Measurements from ENCODE around the gene RTN4R. TPM values are rescaled to one million over a fixed set of nuclear protein-coding genes. Genes with fewer than 3 reads are reported as not detected.

RTN4R gene
- total and polyA plus RNA-seq, 2 of the 8 experiments (the other 6 are each of a cell fraction or from before 2014, with no cell fraction given), result 21.8 to 41.3 TPM

DNA sequence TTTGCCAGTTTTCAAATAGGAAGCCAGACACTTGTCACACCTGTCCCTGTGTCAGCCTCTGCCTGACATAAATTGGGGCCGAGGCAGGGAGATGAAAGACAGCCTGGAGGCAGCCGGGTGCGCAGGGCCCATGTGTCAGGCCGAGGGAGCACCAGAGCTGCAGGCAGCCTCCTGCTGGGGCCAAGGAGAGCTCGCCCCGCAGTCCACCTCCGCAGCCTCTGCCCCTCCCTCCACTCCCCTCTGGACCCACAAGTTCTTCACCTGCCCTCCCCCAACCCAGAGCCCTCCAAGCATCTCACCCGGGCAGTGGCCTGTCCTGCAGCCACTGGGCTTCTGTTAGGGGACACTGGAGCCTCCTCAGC, 8.8 kb downstream of the RTN4R start:
- no peak overlapping the region for H2BK5ac ChIP-seq (ENCODE audit: low read depth, low read length)
- peaks cover 7 to 12% of the 10 kb centered on the region in 2 experiments for H4K20me1 ChIP-seq (replicated peaks in 1 of 2; ENCODE audit: control insufficient read depth in 1 of 2, insufficient read depth in 2 of 2, low read length in 2 of 2)
- H3K9me3 ChIP-seq (ENCODE audit: insufficient read depth in 2 of 2, low read depth in 1 of 2, low read length in 1 of 2), result no peaks in the 10 kb centered on the region
- H3K79me1 ChIP-seq (ENCODE audit: low read depth, low read length), result peaks cover 7% of the 10 kb centered on the region
- no peak overlapping the region for H4K91ac ChIP-seq (replicated peaks; ENCODE audit: insufficient read length, low read length)
- H3K27me3 ChIP-seq (replicated peaks in 1 of 4; ENCODE audit: control insufficient read depth in 3 of 4, extremely low read depth in 1 of 4, insufficient read depth in 3 of 4, low read length in 3 of 4), result no peaks in the 10 kb centered on the region
- H3K4me1 ChIP-seq (replicated peaks in 1 of 4; ENCODE audit: control insufficient read depth in 3 of 4, insufficient read depth in 4 of 4, low read length in 3 of 4), result no peaks in the 10 kb centered on the region
- no peak overlapping the region for H2AK5ac ChIP-seq (ENCODE audit: low read depth, low read length)
- no peak overlapping the region for H2BK120ac ChIP-seq (replicated peaks; ENCODE audit: low read depth, low read length)
- no peak overlapping the region for H3K14ac ChIP-seq (ENCODE audit: insufficient read length)
- CTCF ChIA-PET (ENCODE audit: partially characterized antibody), result interaction anchor here (0.8 to 3.8 kb wide), 12 partner anchors 9 to 227 kb away, joined by 3 to 31 read pairs (median 10); no protein-coding TSS in a partner anchor
- no peak overlapping the region for H3K4me3 ChIP-seq (ENCODE audit: extremely low read depth in 1 of 4, insufficient read depth in 2 of 4, low read depth in 3 of 4, low read length in 4 of 4)
- no peak overlapping the region for H3K56ac ChIP-seq (replicated peaks; ENCODE audit: insufficient read length, low read depth, low read length)
- no peak overlapping the region for H2BK15ac ChIP-seq (ENCODE audit: low read length)
- H2BK20ac ChIP-seq (ENCODE audit: low read length), result no peak overlapping the region
- no peak overlapping the region for H3K4ac ChIP-seq (replicated peaks; ENCODE audit: insufficient read length, low read depth, low read length)
- H2BK12ac ChIP-seq (ENCODE audit: low read depth, low read length), result no peak overlapping the region
- DNase-seq (ENCODE audit: low read depth in 1 of 2, low spot score in 2 of 2) (no peak), FAIRE-seq (no peak)
- H3K79me2 ChIP-seq (ENCODE audit: control insufficient read depth in 1 of 2, insufficient read depth in 2 of 2, low read length in 2 of 2), result peaks cover 0 to 3% of the 10 kb centered on the region in 2 experiments; a peak in 1 of 4 replicates
- POLR2A ChIA-PET (ENCODE audit: partially characterized antibody), result interaction anchor here (1.5 kb wide), 1 partner anchor 134 kb away, joined by 3 read pairs; no protein-coding TSS in a partner anchor
- no peaks in the 10 kb centered on the region for H3K36me3 ChIP-seq (ENCODE audit: control insufficient read depth in 2 of 4, insufficient read depth in 4 of 4, low read length in 3 of 4)
- no peak overlapping the region for H3K4me2 ChIP-seq (ENCODE audit: insufficient read depth in 1 of 2, low read depth in 2 of 2, low read length in 2 of 2)
- H3K23ac ChIP-seq (ENCODE audit: insufficient read length), result no peak overlapping the region
- no peak overlapping the region for H3K9ac ChIP-seq (replicated peaks in 1 of 4; ENCODE audit: extremely low read depth in 1 of 4, low read depth in 3 of 4, low read length in 3 of 4)
- H4K5ac ChIP-seq (ENCODE audit: insufficient read length, low read depth, low read length), result no peak overlapping the region
- no peaks in the 10 kb centered on the region for H3K23me2 ChIP-seq (ENCODE audit: low read depth, low read length)
- no peak overlapping the region for H2AFZ ChIP-seq (ENCODE audit: low read length)
- WGBS, 2 experiments (ENCODE audit: extremely low coverage in 1 of 2, insufficient coverage in 1 of 2, insufficient read length in 1 of 2, insufficient replicate concordance in 2 of 2, low coverage in 1 of 2, low lambda C conversion rate in 2 of 2, missing lambda C conversion rate in 1 of 2), result 92% methylated on average over 8 of the region's 8 CpGs; no CpG with 5 or more reads in 1 of the 2 experiments
- H4K8ac ChIP-seq (ENCODE audit: extremely low read depth, insufficient read depth, low read length), result no peak overlapping the region
- H3K27ac ChIP-seq (ENCODE audit: low read depth, low read length), result no peak overlapping the region
- TF ChIP-seq CHD1 (IDR thresholded peaks at IDR 0.05; ENCODE audit: low read depth, low read length) (no peak), RNF2 (IDR thresholded peaks at IDR 0.05; ENCODE audit: borderline replicate concordance, low read depth, low read length, missing control alignments, poor library complexity, severe bottlenecking) (no peak), ZNF274 (IDR thresholded peaks at IDR 0.05; ENCODE audit: borderline replicate concordance, extremely low read depth, low read length) (no peak), E2F6 (IDR thresholded peaks at IDR 0.05) (no peak), GTF2F1 (IDR thresholded peaks at IDR 0.05; ENCODE audit: borderline replicate concordance, low read depth, low read length) (no peak), MAX (IDR thresholded peaks at IDR 0.05) (no peak), BCL11A (IDR thresholded peaks at IDR 0.05; ENCODE audit: low read depth in 2 of 2, low read length in 2 of 2) (no peak), KDM1A (IDR thresholded peaks at IDR 0.05; ENCODE audit: borderline replicate concordance, low read length) (no peak), CHD2 (IDR thresholded peaks at IDR 0.05; ENCODE audit: low read length) (no peak), HDAC2 (IDR thresholded peaks at IDR 0.05; ENCODE audit: borderline replicate concordance in 1 of 2, low read depth in 2 of 2, low read length in 2 of 2) (no peak), BRCA1 (IDR thresholded peaks at IDR 0.05; ENCODE audit: low read depth, low read length) (no peak), CBX5 (IDR thresholded peaks at IDR 0.05; ENCODE audit: low read depth, low read length) (no peak)
- no peak overlapping the region for H3K18ac ChIP-seq (ENCODE audit: extremely low read depth, low read length)

Measured in H1 (cell line).